HG03469 (cell line): ENCODE measurements around the gene ITGB1BP2.
"Not testable (repeated sequence)": the region's sequence is repeated elsewhere in the genome, so short reads cannot be mapped to it uniquely, and the experiment has no call there.

Experiments
- ATAC-seq: cut with Tn5 transposase; IDR thresholded peaks from one replicate; pipeline ENCODE4 v1.9.1; 2021; ENCODE audit warnings: mild to moderate bottlenecking, moderate library complexity, moderate number of reproducible peaks; ENCODE audit not compliant: unreplicated experiment

ITGB1BP2 gene

GRCh38 chrX:71300495-71300894, 1.1 kb upstream of the ITGB1BP2 start:
- ATAC-seq = not testable (repeated sequence)

GRCh38 chrX:71302461-71303213, 1.1 kb downstream of the ITGB1BP2 start:
- ATAC-seq = no peak

GRCh38 chrX:71304561-71304960, 3.0 kb downstream of the ITGB1BP2 start:
- ATAC-seq = no peak

GRCh38 chrX:71315917-71316316, 14.4 kb downstream of the ITGB1BP2 start:
- no peak for ATAC-seq

- ATAC-seq = not testable (repeated sequence)
These were observed 15.4 kb downstream of the ITGB1BP2 start for GRCh38 chrX:71316959-71317358.

GRCh38 chrX:71320126-71320525, 18.6 kb downstream of the ITGB1BP2 start:
- ATAC-seq = no peak

GRCh38 chrX:71321731-71322130, 20.2 kb downstream of the ITGB1BP2 start:
- no peak for ATAC-seq

GRCh38 chrX:71324452-71324851, 22.9 kb downstream of the ITGB1BP2 start:
- not testable (repeated sequence) for ATAC-seq

GRCh38 chrX:71326394-71326793, 24.8 kb downstream of the ITGB1BP2 start:
- no peak for ATAC-seq

- ATAC-seq = not testable (repeated sequence)
These were observed 47.7 kb downstream of the ITGB1BP2 start for GRCh38 chrX:71349151-71349665.

GRCh38 chrX:71349867-71350266, 48.3 kb downstream of the ITGB1BP2 start:
- ATAC-seq = not testable (repeated sequence)

GRCh38 chrX:71352439-71352838, 50.9 kb downstream of the ITGB1BP2 start:
- ATAC-seq = not testable (repeated sequence)
